GM21576 (cell line): Measurements from ENCODE around the gene PEX6.
A peak's percentile ranks its signal among the peaks of the same experiment; 100 is the strongest.

Source experiments
- ATAC-seq: cut with Tn5 transposase; IDR thresholded peaks from one replicate; pipeline ENCODE4 v1.9.1; 2021; ENCODE audit warnings: mild to moderate bottlenecking, moderate library complexity; ENCODE audit not compliant: unreplicated experiment

The PEX6 gene

GRCh38 chr6:42936398-42936797, 42.6 kb downstream of the PEX6 start:
- no peak for ATAC-seq

GRCh38 chr6:42935322-42935721, 43.7 kb downstream of the PEX6 start:
- no peak for ATAC-seq

GRCh38 chr6:42933205-42933604, 45.8 kb downstream of the PEX6 start:
- no peak for ATAC-seq

DNA sequence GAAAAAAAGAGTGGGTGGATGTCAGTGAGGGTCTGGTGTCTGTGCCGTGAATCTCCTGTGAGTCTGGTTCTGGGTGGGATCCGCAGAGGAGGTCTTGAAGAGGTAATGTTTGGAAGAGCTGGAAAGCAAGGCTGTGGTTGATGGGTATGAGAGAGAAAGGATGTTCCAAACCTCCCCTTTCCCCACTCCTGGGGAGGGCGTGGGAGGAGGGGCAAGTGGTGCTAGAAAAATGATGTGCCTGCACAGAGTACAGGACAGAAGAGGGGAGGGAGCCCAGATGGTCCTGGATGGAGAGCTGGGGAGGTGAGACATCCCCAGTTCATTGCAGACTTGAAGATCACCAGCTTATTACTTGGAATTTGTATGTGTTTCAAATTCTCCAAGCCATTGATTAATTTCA, 46.6 kb downstream of the PEX6 start:
- ATAC-seq: no peak

DNA sequence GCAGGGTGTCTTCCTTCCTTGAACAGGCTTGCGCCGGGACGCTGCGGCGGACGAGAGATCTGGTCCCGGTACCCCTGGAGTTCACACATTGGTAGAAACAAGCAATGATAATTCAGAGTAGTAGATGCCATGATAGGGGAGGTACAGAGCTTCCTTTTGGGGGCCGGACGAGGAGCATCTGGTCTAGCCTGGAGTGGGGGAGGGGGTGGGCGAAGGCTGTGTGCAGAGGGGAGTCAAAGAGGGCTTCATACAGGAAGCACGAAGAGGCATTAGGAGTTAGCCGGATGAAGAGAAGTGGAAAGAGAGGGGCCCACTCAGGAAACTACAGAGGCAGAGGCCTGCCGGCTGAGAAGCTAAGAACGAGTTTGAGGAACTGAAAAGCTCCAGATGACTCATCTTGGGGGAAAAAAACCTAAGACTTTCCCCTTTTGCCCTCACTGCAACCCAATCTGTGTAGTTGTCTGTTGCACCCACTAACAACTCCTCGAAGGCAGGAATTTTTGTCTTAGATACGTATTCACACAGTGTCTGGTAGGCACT, 49.1 kb downstream of the PEX6 start:
- ATAC-seq: peak; percentile 52

- peak; percentile 69 for ATAC-seq
Measured at GRCh38 chr6:42928986-42929820, 49.8 kb downstream of the PEX6 start, which contains the start of gene CNPY3. Gene CNPY3, plus strand, starts transcription at chr6:42929480. Its CDS starts 91 bp downstream, at chr6:42929571.

- ATAC-seq: no peak
Measured at GRCh38 chr6:42925248-42925857, 53.6 kb downstream of the PEX6 start.

DNA sequence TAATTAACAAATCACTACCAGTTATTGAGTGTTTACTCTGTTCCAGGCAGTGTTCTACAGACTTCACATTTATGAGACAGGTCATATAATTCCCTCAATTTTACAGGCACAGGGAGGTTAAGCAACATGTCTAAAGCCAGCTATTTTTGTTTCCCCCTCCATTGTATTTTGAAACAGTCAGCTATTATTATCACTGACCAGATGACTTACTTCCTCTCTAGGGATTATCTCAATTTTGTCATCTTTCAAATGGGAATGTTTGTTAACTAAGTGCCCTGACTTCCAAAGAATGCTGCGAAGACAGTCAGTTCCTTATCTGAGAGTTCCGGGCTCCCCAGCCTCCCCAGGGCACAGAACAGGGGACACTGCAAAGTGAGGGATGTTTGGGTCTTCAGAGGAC, 55.3 kb downstream of the PEX6 start:
- no peak for ATAC-seq

GRCh38 chr6:42921801-42922200, 57.2 kb downstream of the PEX6 start:
- ATAC-seq: no peak

DNA sequence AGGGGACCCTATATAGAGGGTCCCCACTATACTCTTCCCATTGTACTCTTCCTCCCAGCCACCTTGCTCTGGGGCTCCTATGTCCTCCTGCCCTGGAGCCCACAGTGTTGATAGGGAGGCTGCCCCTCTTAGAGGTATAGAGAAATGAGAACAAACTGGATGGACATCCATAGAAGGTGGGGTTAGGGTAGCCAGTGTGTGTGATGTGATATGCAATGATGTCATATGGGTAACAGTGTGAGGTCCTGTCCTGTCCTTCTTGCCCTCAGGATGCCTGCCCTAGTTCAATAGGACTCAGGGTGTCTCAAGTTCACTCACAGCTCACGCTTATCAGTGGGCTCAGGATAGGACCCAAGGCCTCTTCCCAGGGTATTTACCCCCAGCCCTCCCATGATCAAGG, 62.7 kb downstream of the PEX6 start:
- no peak for ATAC-seq

DNA sequence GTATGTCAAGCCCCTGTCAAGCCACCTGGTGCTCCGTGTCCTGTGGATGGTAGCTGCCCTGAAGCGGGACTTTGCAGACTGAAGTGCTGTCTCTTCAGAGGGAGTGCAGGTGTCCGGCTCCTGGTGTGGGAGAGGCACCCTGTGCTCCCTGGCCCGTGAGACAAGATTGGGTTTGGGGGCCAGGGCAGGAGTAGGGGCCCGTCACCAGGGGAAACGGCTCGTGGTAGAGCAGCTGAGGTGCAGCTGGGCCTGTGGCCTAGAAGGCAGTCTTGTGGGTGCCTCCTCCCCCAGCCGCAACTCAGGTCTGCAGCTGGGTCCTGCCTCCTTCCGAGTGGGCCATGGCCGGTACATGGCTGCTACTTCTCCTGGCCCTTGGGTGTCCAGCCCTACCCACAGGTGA, 63.2 kb downstream of the PEX6 start, which contains the start of gene PTCRA:
Gene PTCRA, plus strand, starts transcription at position 322 of the 400 bp plus-strand sequence. Its CDS starts 17 bp downstream, at position 339.
- no peak for ATAC-seq

GRCh38 chr6:42914546-42914945, 64.4 kb downstream of the PEX6 start:
- no peak for ATAC-seq
